GM18951 (cell line): ENCODE results near the gene HOXC10.

Source experiments
- POLR2A ChIP-seq: IDR thresholded peaks from 4 replicates; pipeline ENCODE4 v1.6.1; 2011; ENCODE audit warnings: mild to moderate bottlenecking; ENCODE audit not compliant: insufficient read length, insufficient read depth; ENCODE audit errors: extremely low read depth
- in situ Hi-C: fragments of 300-500 bp; cut with MboI; formaldehyde crosslinking; loops from one replicate; pipeline ENCODE4 v1.12.0; 2022; ENCODE audit warnings: low sequenced_read_pairs, mixed read lengths, inconsistent platforms; ENCODE audit not compliant: unreplicated experiment

Gene HOXC10

GRCh38 chr12:53990311-53991076 is 5.5 kb downstream of the HOXC10 start:
- in situ Hi-C loops = no loop called here
- no peak for TF ChIP-seq POLR2A

- TF ChIP-seq POLR2A = no peak
- in situ Hi-C loops = no loop called here
Observed at GRCh38 chr12:53991077-53991460, 6.1 kb downstream of the HOXC10 start.

GRCh38 chr12:53992377-53992889 is 7.5 kb downstream of the HOXC10 start:
- in situ Hi-C loops = no loop called here

GRCh38 chr12:53993162-53994008 is 8.4 kb downstream of the HOXC10 start:
- TF ChIP-seq POLR2A = no peak
- in situ Hi-C loops = no loop called here

More at GRCh38 chr12:53992377-53992889, 7.5 kb downstream of the HOXC10 start:
- TF ChIP-seq POLR2A = no peak

- in situ Hi-C loops = no loop called here
- no peak for TF ChIP-seq POLR2A
Observed at GRCh38 chr12:53994009-53994263, 9.0 kb downstream of the HOXC10 start.

- TF ChIP-seq POLR2A = no peak
- in situ Hi-C loops = no loop called here
Observed at GRCh38 chr12:53994264-53995001, 9.5 kb downstream of the HOXC10 start.

GRCh38 chr12:53995002-53995377 is 10.0 kb downstream of the HOXC10 start:
- no peak for TF ChIP-seq POLR2A
- in situ Hi-C loops = no loop called here

GRCh38 chr12:53995378-53996239 is 10.7 kb downstream of the HOXC10 start:
- in situ Hi-C loops = no loop called here
- TF ChIP-seq POLR2A = no peak

- TF ChIP-seq POLR2A = no peak
- in situ Hi-C loops = no loop called here
Observed at GRCh38 chr12:53996240-53997203, 11.6 kb downstream of the HOXC10 start.

- in situ Hi-C loops = no loop called here
- TF ChIP-seq POLR2A = no peak
Observed at GRCh38 chr12:53997204-53998109, 12.5 kb downstream of the HOXC10 start.
